NB4 (cell line): ENCODE data around the gene ARID1B.

Source experiments
- MYC ChIP-seq: IDR thresholded peaks from 2 replicates; pipeline ENCODE4 v1.6.1; 2011; ENCODE audit warnings: low read depth, low read length
- POLR2A ChIP-seq: IDR thresholded peaks from 2 replicates; pipeline ENCODE4 v1.6.1; 2011; ENCODE audit warnings: mild to moderate bottlenecking; ENCODE audit not compliant: insufficient read length; ENCODE audit errors: extremely low read depth
- TF ChIP-seq, protein P1 (sequence below): IDR thresholded peaks from one replicate; pipeline ENCODE4 v1.5.1; 2012; ENCODE audit warnings: low read depth, low read length
- TF ChIP-seq, protein P2 (sequence below): IDR thresholded peaks from 2 replicates; pipeline ENCODE4 v1.6.1; 2011; ENCODE audit warnings: low read depth, low read length

DNA sequence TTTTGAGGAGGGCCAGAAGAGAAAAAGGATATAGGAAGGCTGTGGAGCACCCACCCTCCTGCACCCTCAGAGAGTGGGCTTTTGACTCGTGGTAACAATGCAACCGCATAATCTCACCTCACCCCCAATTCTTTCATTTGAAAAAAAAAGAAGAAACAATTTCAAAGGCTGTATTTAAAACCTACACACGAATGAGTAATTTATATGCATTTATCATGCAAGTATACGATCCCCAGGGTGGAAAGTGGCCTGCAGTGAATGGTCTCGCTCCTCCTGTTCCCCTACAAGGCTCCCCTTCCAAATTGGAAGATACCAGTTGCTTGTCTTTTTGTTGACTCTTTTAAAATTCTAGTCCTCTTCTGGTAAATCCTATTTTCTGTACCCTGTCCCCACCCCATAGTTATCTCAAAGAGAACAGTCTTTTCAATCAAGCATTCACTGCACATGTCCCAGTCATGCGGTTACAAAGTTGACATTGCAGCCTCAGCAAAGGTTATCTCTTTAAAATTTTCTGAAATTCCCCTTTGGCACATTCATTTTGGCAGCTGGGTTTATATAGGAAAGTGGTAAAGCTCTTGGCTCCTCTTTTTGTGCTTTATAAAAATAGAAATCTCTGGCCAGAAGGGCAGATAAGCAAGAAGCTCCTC, 110.6 kb downstream of the ARID1B start:
- TF ChIP-seq, protein P1, sequence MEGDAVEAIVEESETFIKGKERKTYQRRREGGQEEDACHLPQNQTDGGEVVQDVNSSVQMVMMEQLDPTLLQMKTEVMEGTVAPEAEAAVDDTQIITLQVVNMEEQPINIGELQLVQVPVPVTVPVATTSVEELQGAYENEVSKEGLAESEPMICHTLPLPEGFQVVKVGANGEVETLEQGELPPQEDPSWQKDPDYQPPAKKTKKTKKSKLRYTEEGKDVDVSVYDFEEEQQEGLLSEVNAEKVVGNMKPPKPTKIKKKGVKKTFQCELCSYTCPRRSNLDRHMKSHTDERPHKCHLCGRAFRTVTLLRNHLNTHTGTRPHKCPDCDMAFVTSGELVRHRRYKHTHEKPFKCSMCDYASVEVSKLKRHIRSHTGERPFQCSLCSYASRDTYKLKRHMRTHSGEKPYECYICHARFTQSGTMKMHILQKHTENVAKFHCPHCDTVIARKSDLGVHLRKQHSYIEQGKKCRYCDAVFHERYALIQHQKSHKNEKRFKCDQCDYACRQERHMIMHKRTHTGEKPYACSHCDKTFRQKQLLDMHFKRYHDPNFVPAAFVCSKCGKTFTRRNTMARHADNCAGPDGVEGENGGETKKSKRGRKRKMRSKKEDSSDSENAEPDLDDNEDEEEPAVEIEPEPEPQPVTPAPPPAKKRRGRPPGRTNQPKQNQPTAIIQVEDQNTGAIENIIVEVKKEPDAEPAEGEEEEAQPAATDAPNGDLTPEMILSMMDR: no peak
- no peak for TF ChIP-seq POLR2A
- TF ChIP-seq, protein P2, sequence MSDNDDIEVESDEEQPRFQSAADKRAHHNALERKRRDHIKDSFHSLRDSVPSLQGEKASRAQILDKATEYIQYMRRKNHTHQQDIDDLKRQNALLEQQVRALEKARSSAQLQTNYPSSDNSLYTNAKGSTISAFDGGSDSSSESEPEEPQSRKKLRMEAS: no peak
- TF ChIP-seq MYC: no peak
